Measurements from ENCODE around the gene FANK1. TPM values are rescaled to one million over a fixed set of nuclear protein-coding genes. Genes with fewer than 3 reads are reported as not detected.
A peak's percentile ranks its signal among the peaks of the same experiment; 100 is the strongest.
"Not testable (repeated sequence)": the region's sequence is repeated elsewhere in the genome, so short reads cannot be mapped to it uniquely, and the experiment has no call there.

The FANK1 gene
- 10 to 100 TPM in 2 of 4 donors, 1 to 10 TPM in 2; 8.4 to 17.2 (median 9.9) TPM for total RNA-seq

GRCh38 chr10:125896088-125896934, at the start of gene FANK1:
TSS of gene FANK1 (plus strand) at chr10:125896564. CDS start at chr10:125896643, 79 bp downstream.
- peak within 1 kb of the TSS; percentile 23 to 93 (median 75) for H3K4me3 ChIP-seq (replicated peaks in 1 of 3)
- intact Hi-C loops (cut with DNase I), result not testable (repeated sequence)
- DNase-seq, result peak; percentile 91 to 93

GRCh38 chr10:125846894-125847293, 49.5 kb upstream of the FANK1 start:
- Histone ChIP-seq H3K27ac (no peak overlapping the region), H3K4me1 (no peaks in the 10 kb centered on the region), H3K36me3 (peaks cover 0 to 15% of the 10 kb centered on the region in 2 donors), H3K9me3 (no peaks in the 10 kb centered on the region), H3K4me3 (replicated peaks in 1 of 3) (no peak overlapping the region), H3K27me3 (no peaks in the 10 kb centered on the region)
- WGBS, 2 donors, result 97 to 100% methylated on average over 3 of the region's 3 CpGs
- intact Hi-C loops (cut with DNase I), result no loop called here
- TF ChIP-seq CTCF (IDR thresholded peaks at IDR 0.05) (no peak), POLR2A (IDR thresholded peaks at IDR 0.05) (no peak)
- no peak for DNase-seq

More at GRCh38 chr10:125896088-125896934, at the start of gene FANK1:
- not testable (repeated sequence) for H3K27me3 ChIP-seq, H3K36me3 ChIP-seq, H3K4me1 ChIP-seq, H3K9me3 ChIP-seq
- 41 to 43% methylated on average over 59 to 76 of the region's 106 CpGs for WGBS, 2 donors
- peak within 1 kb of the TSS; percentile 69 to 82 (median 74) for H3K27ac ChIP-seq
- peak in 1 of 2 donors; percentile 72 for TF ChIP-seq POLR2A (IDR thresholded peaks at IDR 0.05)

- Histone ChIP-seq H3K9me3 (no peaks in the 10 kb centered on the region), H3K27me3 (no peaks in the 10 kb centered on the region), H3K27ac (no peak overlapping the region), H3K36me3 (peaks cover 0 to 18% of the 10 kb centered on the region in 2 donors), H3K4me3 (replicated peaks in 1 of 3) (no peak overlapping the region), H3K4me1 (no peaks in the 10 kb centered on the region)
- 94 to 100% methylated on average over 2 of the region's 2 CpGs for WGBS, 2 donors
- DNase-seq, result no peak
- TF ChIP-seq CTCF (IDR thresholded peaks at IDR 0.05) (no peak), POLR2A (IDR thresholded peaks at IDR 0.05) (no peak)
- intact Hi-C loops (cut with DNase I), result no loop called here
Observed at GRCh38 chr10:125848371-125848770, 48.0 kb upstream of the FANK1 start.

- Histone ChIP-seq H3K27ac (no peak overlapping the region), H3K9me3 (no peaks in the 10 kb centered on the region), H3K4me1 (no peaks in the 10 kb centered on the region), H3K36me3 (peaks cover 0 to 18% of the 10 kb centered on the region in 2 donors), H3K27me3 (no peaks in the 10 kb centered on the region), H3K4me3 (replicated peaks in 1 of 3) (no peak overlapping the region)
- 89 to 98% methylated on average over 2 of the region's 2 CpGs for WGBS, 2 donors
- TF ChIP-seq POLR2A (IDR thresholded peaks at IDR 0.05) (no peak), CTCF (IDR thresholded peaks at IDR 0.05) (no peak)
- intact Hi-C loops (cut with DNase I), result no loop called here
- no peak for DNase-seq
Observed at GRCh38 chr10:125848857-125849256, 47.5 kb upstream of the FANK1 start.

- no peak overlapping the region for H3K4me3 ChIP-seq (replicated peaks in 1 of 3)
- no peaks in the 10 kb centered on the region for H3K27me3 ChIP-seq
- H3K27ac ChIP-seq, result no peak overlapping the region
- TF ChIP-seq CTCF (IDR thresholded peaks at IDR 0.05), result no peak
- no peak for TF ChIP-seq POLR2A (IDR thresholded peaks at IDR 0.05)
- DNase-seq, result no peak
- peaks cover 0 to 18% of the 10 kb centered on the region in 2 donors for H3K36me3 ChIP-seq
- WGBS, 2 donors, result 93 to 94% methylated on average over 7 of the region's 7 CpGs
- H3K9me3 ChIP-seq, result no peaks in the 10 kb centered on the region
- no peaks in the 10 kb centered on the region for H3K4me1 ChIP-seq
- intact Hi-C loops (cut with DNase I), result no loop called here
Observed at GRCh38 chr10:125849448-125849847, 46.9 kb upstream of the FANK1 start.
